ENCODE results near the gene SLC2A13.
"Not testable (repeated sequence)": the region's sequence is repeated elsewhere in the genome, so short reads cannot be mapped to it uniquely, and the experiment has no call there.

The SLC2A13 gene

GRCh38 chr12:39923364-39923763 lies 182.5 kb downstream of the SLC2A13 start:
- DNase-seq = no peak

- not testable (repeated sequence) for DNase-seq
Observed at GRCh38 chr12:39922598-39922997, 183.3 kb downstream of the SLC2A13 start.

- DNase-seq = no peak
Observed at GRCh38 chr12:39920647-39921046, 185.2 kb downstream of the SLC2A13 start.

- no peak for DNase-seq
Observed at GRCh38 chr12:39920222-39920621, 185.7 kb downstream of the SLC2A13 start.

- DNase-seq = no peak
Observed at GRCh38 chr12:39919790-39920189, 186.1 kb downstream of the SLC2A13 start.

- no peak for DNase-seq
Observed at GRCh38 chr12:39915249-39915648, 190.6 kb downstream of the SLC2A13 start.

- DNase-seq = no peak
Observed at GRCh38 chr12:39912211-39912980, 193.5 kb downstream of the SLC2A13 start.

GRCh38 chr12:39906237-39906636 lies 199.6 kb downstream of the SLC2A13 start:
- no peak for DNase-seq

GRCh38 chr12:39905152-39905551 lies 200.7 kb downstream of the SLC2A13 start:
- DNase-seq = no peak

- no peak for DNase-seq
Observed at GRCh38 chr12:39902821-39903220, 203.1 kb downstream of the SLC2A13 start.

GRCh38 chr12:39897315-39897714 lies 208.6 kb downstream of the SLC2A13 start:
- no peak for DNase-seq

- DNase-seq = not testable (repeated sequence)
Observed at GRCh38 chr12:39893388-39893787, 212.5 kb downstream of the SLC2A13 start.

GRCh38 chr12:39892146-39892545 lies 213.7 kb downstream of the SLC2A13 start:
- no peak for DNase-seq

GRCh38 chr12:39887856-39888255 lies 218.0 kb downstream of the SLC2A13 start:
- DNase-seq = no peak

GRCh38 chr12:39886106-39886505 lies 219.8 kb downstream of the SLC2A13 start:
- DNase-seq = no peak

- no peak for DNase-seq
Observed at GRCh38 chr12:39884616-39885125, 221.2 kb downstream of the SLC2A13 start.

GRCh38 chr12:39883411-39883810 lies 222.5 kb downstream of the SLC2A13 start:
- DNase-seq = no peak

GRCh38 chr12:39878753-39879152 lies 227.1 kb downstream of the SLC2A13 start:
- DNase-seq = no peak

- DNase-seq = no peak
Observed at GRCh38 chr12:39875721-39876120, 230.2 kb downstream of the SLC2A13 start.

- DNase-seq = no peak
Observed at GRCh38 chr12:39874785-39875184, 231.1 kb downstream of the SLC2A13 start.

GRCh38 chr12:39873065-39873464 lies 232.8 kb downstream of the SLC2A13 start:
- no peak for DNase-seq

GRCh38 chr12:39872425-39872824 lies 233.5 kb downstream of the SLC2A13 start:
- DNase-seq = no peak

GRCh38 chr12:39868328-39868725 lies 237.6 kb downstream of the SLC2A13 start:
- no peak for DNase-seq

- DNase-seq = no peak
Observed at GRCh38 chr12:39867631-39868327, 238.1 kb downstream of the SLC2A13 start.
